ENCODE measurements around the gene PLCB1. TPM values are rescaled to one million over a fixed set of nuclear protein-coding genes. Genes with fewer than 3 reads are reported as not detected.

The PLCB1 gene
- total RNA-seq, 1 donor from 2014 or later: 10.7 TPM

DNA sequence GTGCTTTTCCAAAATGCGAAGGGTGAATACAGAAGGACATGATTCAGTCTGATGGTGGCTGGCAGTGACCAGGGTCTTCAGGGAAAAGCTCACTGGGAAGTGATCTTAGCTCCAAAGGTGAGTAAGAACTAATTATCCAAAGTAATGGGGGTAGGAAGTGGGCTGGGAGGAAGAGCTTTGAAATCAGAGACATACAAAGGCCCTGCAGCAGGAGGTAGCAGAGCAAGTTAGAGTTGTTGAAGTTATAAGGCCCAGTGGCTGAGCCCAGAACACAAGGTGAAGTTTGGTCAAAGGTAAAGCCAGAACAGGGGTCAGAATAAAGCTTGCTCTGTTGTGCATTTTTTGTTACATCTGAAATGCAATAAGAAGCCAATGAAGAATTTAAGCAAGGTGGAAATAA is 81.2 kb downstream of the PLCB1 start:
- FAIRE-seq (no peak), DNase-seq (ENCODE audit: low read depth) (no peak)
- H3K27me3 Mint-ChIP-seq (ENCODE audit: low read depth, unreplicated experiment): no peaks in the 10 kb centered on the region
- H3K4me3 Mint-ChIP-seq (ENCODE audit: unreplicated experiment): no peak overlapping the region
- Histone ChIP-seq H3K36me3 (ENCODE audit: insufficient read depth, low read length) (no peaks in the 10 kb centered on the region), H3K27me3 (ENCODE audit: insufficient read depth, low read length) (no peaks in the 10 kb centered on the region), H3K9ac (ENCODE audit: low read length) (no peak overlapping the region), H3K4me3 (ENCODE audit: insufficient read depth, low read depth, low read length) (no peak overlapping the region), H2AFZ (ENCODE audit: low read depth, low read length) (no peak overlapping the region), H3K4me1 (ENCODE audit: insufficient read depth, low read length) (peaks cover 4% of the 10 kb centered on the region), H3K4me2 (ENCODE audit: low read length) (no peak overlapping the region), H3K27ac (ENCODE audit: low read depth, low read length) (no peak overlapping the region), H3K79me2 (ENCODE audit: insufficient read depth, low read length) (no peaks in the 10 kb centered on the region), H4K20me1 (ENCODE audit: insufficient read depth, low read length) (no peaks in the 10 kb centered on the region), H3K9me3 (ENCODE audit: insufficient read depth, low read depth, low read length) (no peaks in the 10 kb centered on the region)
- no peaks in the 10 kb centered on the region for H3K36me3 Mint-ChIP-seq (ENCODE audit: low read depth, unreplicated experiment)
- peaks cover 6% of the 10 kb centered on the region for H3K9me3 Mint-ChIP-seq (ENCODE audit: unreplicated experiment)
- TF ChIP-seq EZH2 (IDR thresholded peaks at IDR 0.05; ENCODE audit: insufficient read depth, low read length) (no peak), CTCF (IDR thresholded peaks at IDR 0.05; ENCODE audit: insufficient read depth, low read depth, low read length) (no peak)
- H3K4me1 Mint-ChIP-seq (ENCODE audit: low read depth, unreplicated experiment): peaks cover 14% of the 10 kb centered on the region
- no peak overlapping the region for H3K27ac Mint-ChIP-seq (ENCODE audit: unreplicated experiment)

DNA sequence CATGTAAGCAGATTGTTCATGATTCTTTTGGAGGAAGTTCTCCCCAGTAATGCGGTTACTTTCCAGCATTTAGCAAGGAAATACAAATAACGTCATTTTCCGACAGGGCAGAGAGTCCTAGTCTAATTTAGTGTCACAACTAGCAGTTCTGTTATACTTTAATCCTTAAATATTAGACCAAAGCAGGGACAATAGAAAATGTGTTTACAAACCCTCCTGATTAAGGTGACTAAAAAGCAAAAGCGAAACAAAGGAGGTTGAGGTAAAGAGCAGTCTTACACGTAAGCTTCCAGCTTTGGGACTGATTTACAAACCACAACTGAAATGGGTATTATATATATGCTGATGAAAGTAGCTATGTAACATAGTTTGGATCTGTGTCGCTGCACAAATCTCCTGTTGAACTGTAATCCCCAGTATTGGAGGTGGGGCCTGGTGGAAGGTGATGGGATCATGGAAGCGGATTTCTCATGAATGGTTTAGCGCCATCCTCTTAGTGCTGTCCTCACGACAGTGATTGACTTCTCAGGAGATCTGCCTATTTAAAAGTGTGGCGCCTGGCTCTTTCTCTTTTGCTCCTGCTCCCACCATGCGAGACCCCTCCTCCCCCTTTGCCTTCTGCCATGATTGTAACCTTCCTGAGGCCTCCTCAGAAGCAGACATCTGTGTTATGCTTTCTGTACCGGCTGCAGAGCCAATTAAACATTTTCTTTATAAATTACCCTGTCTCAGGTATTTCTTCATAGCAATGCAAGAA is 81.9 kb downstream of the PLCB1 start:
- Histone ChIP-seq H3K27me3 (ENCODE audit: insufficient read depth, low read length) (no peaks in the 10 kb centered on the region), H3K9me3 (ENCODE audit: insufficient read depth, low read depth, low read length) (no peaks in the 10 kb centered on the region), H3K4me1 (ENCODE audit: insufficient read depth, low read length) (peaks cover 12% of the 10 kb centered on the region), H3K9ac (ENCODE audit: low read length) (no peak overlapping the region), H3K27ac (ENCODE audit: low read depth, low read length) (no peak overlapping the region), H3K79me2 (ENCODE audit: insufficient read depth, low read length) (no peaks in the 10 kb centered on the region), H3K4me3 (ENCODE audit: insufficient read depth, low read depth, low read length) (no peak overlapping the region), H4K20me1 (ENCODE audit: insufficient read depth, low read length) (no peaks in the 10 kb centered on the region), H3K4me2 (ENCODE audit: low read length) (no peak overlapping the region), H3K36me3 (ENCODE audit: insufficient read depth, low read length) (no peaks in the 10 kb centered on the region), H2AFZ (ENCODE audit: low read depth, low read length) (no peak overlapping the region)
- Mint-ChIP-seq H3K9me3 (ENCODE audit: unreplicated experiment) (peaks cover 6% of the 10 kb centered on the region), H3K27ac (ENCODE audit: unreplicated experiment) (no peak overlapping the region), H3K4me1 (ENCODE audit: low read depth, unreplicated experiment) (peaks cover 10% of the 10 kb centered on the region), H3K36me3 (ENCODE audit: low read depth, unreplicated experiment) (no peaks in the 10 kb centered on the region), H3K4me3 (ENCODE audit: unreplicated experiment) (no peak overlapping the region), H3K27me3 (ENCODE audit: low read depth, unreplicated experiment) (no peaks in the 10 kb centered on the region)
- TF ChIP-seq EZH2 (IDR thresholded peaks at IDR 0.05; ENCODE audit: insufficient read depth, low read length): no peak
- no peak for TF ChIP-seq CTCF (IDR thresholded peaks at IDR 0.05; ENCODE audit: insufficient read depth, low read depth, low read length)
- FAIRE-seq: no peak
- no peak for DNase-seq (ENCODE audit: low read depth)

GRCh38 chr20:8215361-8215781 is 83.3 kb downstream of the PLCB1 start:
- Histone ChIP-seq H3K9ac (ENCODE audit: low read length) (no peak overlapping the region), H3K27ac (ENCODE audit: low read depth, low read length) (no peak overlapping the region), H3K4me1 (ENCODE audit: insufficient read depth, low read length) (peaks cover 13% of the 10 kb centered on the region), H4K20me1 (ENCODE audit: insufficient read depth, low read length) (no peaks in the 10 kb centered on the region), H3K9me3 (ENCODE audit: insufficient read depth, low read depth, low read length) (no peaks in the 10 kb centered on the region), H3K4me3 (ENCODE audit: insufficient read depth, low read depth, low read length) (no peak overlapping the region), H3K27me3 (ENCODE audit: insufficient read depth, low read length) (no peaks in the 10 kb centered on the region), H3K36me3 (ENCODE audit: insufficient read depth, low read length) (no peaks in the 10 kb centered on the region), H3K4me2 (ENCODE audit: low read length) (no peak overlapping the region), H3K79me2 (ENCODE audit: insufficient read depth, low read length) (no peaks in the 10 kb centered on the region), H2AFZ (ENCODE audit: low read depth, low read length) (no peak overlapping the region)
- no peak overlapping the region for H3K4me3 Mint-ChIP-seq (ENCODE audit: unreplicated experiment)
- H3K27me3 Mint-ChIP-seq (ENCODE audit: low read depth, unreplicated experiment): no peaks in the 10 kb centered on the region
- H3K4me1 Mint-ChIP-seq (ENCODE audit: low read depth, unreplicated experiment): peaks cover 12% of the 10 kb centered on the region
- H3K27ac Mint-ChIP-seq (ENCODE audit: unreplicated experiment): no peak overlapping the region
- H3K9me3 Mint-ChIP-seq (ENCODE audit: unreplicated experiment): peaks cover 7% of the 10 kb centered on the region
- H3K36me3 Mint-ChIP-seq (ENCODE audit: low read depth, unreplicated experiment): no peaks in the 10 kb centered on the region
- TF ChIP-seq CTCF (IDR thresholded peaks at IDR 0.05; ENCODE audit: insufficient read depth, low read depth, low read length) (no peak), EZH2 (IDR thresholded peaks at IDR 0.05; ENCODE audit: insufficient read depth, low read length) (no peak)
- DNase-seq (ENCODE audit: low read depth) (peak; percentile 56), FAIRE-seq (no peak)

Measured in astrocyte (in vitro differentiated cells and primary cell).